Measurements from ENCODE around the gene GSTA3.

DNA sequence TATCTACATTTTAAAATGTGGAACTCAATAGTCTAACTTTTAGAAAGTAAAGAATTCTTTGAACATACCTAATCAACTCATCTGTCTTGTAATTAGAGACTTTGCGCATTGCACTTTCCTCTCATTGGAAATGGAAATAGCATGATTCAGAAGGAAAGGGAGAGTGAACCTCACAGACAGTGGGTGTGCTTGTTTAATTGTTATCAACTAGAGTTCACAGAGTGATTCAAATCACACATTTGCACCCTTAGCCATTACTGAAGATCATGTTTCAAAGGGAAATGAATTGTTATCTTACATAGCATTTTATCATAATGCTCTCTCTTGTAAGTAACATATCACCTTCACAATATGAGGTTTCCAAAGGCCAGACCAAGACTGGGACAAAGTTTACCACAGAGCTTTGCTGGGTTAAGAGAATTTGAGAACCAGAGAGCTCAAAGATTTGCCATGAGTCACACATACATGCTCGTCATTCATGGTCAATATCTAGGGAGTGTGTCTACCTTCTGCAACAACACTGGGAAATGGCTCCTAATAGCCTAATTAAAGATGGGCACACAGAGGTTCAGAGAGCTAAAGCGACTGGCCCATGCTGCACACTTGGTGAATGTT is 21.5 kb downstream of the GSTA3 start:
- TF ChIP-seq, protein P1, sequence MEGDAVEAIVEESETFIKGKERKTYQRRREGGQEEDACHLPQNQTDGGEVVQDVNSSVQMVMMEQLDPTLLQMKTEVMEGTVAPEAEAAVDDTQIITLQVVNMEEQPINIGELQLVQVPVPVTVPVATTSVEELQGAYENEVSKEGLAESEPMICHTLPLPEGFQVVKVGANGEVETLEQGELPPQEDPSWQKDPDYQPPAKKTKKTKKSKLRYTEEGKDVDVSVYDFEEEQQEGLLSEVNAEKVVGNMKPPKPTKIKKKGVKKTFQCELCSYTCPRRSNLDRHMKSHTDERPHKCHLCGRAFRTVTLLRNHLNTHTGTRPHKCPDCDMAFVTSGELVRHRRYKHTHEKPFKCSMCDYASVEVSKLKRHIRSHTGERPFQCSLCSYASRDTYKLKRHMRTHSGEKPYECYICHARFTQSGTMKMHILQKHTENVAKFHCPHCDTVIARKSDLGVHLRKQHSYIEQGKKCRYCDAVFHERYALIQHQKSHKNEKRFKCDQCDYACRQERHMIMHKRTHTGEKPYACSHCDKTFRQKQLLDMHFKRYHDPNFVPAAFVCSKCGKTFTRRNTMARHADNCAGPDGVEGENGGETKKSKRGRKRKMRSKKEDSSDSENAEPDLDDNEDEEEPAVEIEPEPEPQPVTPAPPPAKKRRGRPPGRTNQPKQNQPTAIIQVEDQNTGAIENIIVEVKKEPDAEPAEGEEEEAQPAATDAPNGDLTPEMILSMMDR (IDR thresholded peaks at IDR 0.05): no peak
- TF ChIP-seq POLR2A (IDR thresholded peaks at IDR 0.05): no peak
- TF ChIP-seq POLR2AphosphoS5 (IDR thresholded peaks at IDR 0.05): no peak
